ENCODE measurements around the gene SLC1A2.
"Not testable (repeated sequence)": the region's sequence is repeated elsewhere in the genome, so short reads cannot be mapped to it uniquely, and the experiment has no call there.

The SLC1A2 gene

DNA sequence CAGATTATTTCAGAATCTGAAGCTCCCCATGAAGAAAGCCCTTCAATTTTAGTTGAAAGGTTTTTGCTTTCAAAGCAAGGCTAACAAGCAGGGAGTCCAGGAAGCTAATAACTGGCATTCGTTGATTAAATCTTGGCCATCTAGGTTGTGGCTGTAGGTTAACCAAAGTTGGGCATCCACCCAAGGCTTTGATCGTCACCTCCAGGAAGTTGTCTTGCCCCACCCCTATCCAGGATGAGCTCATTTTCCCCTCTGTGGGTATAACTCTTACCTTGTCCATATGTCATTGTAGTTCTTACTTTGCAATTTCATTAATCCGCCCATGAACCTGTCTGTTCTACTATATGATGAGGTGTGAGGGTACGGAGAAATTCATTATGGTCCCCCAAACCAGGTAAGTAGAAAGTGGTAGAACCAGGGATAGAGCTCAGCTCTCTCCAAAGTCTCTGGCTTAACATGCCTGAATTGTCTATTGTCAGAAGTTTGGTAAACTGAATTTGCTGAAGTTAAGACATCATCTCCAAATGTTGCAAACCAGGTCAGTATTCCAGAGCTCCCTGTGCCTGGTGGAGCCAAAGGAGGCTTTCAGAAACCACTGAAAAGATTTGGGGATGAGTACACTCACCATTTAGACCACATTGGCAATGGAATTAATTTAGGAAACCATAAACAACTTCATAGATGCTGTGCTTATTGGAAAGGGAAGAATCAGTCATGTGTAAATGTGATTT, 183.3 kb downstream of the SLC1A2 start:
- no peaks in the 10 kb centered on the region for H3K36me3 ChIP-seq (ENCODE audit: control insufficient read depth, insufficient read depth, low read length)

GRCh38 chr11:35235498-35235897, 183.9 kb downstream of the SLC1A2 start:
- Histone ChIP-seq H3K9ac (ENCODE audit: low read length) (no peak overlapping the region), H3K4me1 (ENCODE audit: control insufficient read depth, insufficient read depth, low read length) (peaks cover 15% of the 10 kb centered on the region), H3K9me3 (ENCODE audit: control insufficient read depth, low read length) (no peaks in the 10 kb centered on the region), H3K36me3 (ENCODE audit: control insufficient read depth, insufficient read depth, low read length) (no peaks in the 10 kb centered on the region), H3K4me3 (ENCODE audit: low read length) (no peak overlapping the region), H3K27me3 (ENCODE audit: control insufficient read depth, insufficient read depth, low read length) (no peaks in the 10 kb centered on the region)

More for the DNA sequence above, 183.3 kb downstream of the SLC1A2 start:
- Histone ChIP-seq H3K27me3 (ENCODE audit: control insufficient read depth, insufficient read depth, low read length) (no peaks in the 10 kb centered on the region), H3K9ac (ENCODE audit: low read length) (no peak overlapping the region), H3K4me1 (ENCODE audit: control insufficient read depth, insufficient read depth, low read length) (peaks cover 15% of the 10 kb centered on the region), H3K9me3 (ENCODE audit: control insufficient read depth, low read length) (no peaks in the 10 kb centered on the region), H3K4me3 (ENCODE audit: low read length) (no peak overlapping the region)

DNA sequence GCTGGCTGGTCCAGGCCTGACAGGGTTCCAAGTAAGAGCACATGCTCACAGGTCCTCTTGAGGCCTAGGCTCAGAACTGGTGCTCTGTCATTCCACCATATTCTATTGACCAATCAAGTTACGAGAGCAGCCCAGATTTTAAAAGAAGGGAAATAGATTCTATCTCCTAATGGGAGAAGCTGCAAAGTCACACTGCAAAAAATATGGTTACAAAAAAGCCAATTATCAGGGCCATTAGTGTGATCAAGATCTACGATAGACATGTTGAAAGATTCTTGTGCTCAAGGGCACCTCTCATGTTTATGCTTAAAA, 184.2 kb downstream of the SLC1A2 start:
- Histone ChIP-seq H3K4me1 (ENCODE audit: control insufficient read depth, insufficient read depth, low read length) (peaks cover 15% of the 10 kb centered on the region), H3K9ac (ENCODE audit: low read length) (no peak overlapping the region), H3K27me3 (ENCODE audit: control insufficient read depth, insufficient read depth, low read length) (no peaks in the 10 kb centered on the region), H3K36me3 (ENCODE audit: control insufficient read depth, insufficient read depth, low read length) (peaks cover 4% of the 10 kb centered on the region), H3K9me3 (ENCODE audit: control insufficient read depth, low read length) (no peaks in the 10 kb centered on the region), H3K4me3 (ENCODE audit: low read length) (no peak overlapping the region)

DNA sequence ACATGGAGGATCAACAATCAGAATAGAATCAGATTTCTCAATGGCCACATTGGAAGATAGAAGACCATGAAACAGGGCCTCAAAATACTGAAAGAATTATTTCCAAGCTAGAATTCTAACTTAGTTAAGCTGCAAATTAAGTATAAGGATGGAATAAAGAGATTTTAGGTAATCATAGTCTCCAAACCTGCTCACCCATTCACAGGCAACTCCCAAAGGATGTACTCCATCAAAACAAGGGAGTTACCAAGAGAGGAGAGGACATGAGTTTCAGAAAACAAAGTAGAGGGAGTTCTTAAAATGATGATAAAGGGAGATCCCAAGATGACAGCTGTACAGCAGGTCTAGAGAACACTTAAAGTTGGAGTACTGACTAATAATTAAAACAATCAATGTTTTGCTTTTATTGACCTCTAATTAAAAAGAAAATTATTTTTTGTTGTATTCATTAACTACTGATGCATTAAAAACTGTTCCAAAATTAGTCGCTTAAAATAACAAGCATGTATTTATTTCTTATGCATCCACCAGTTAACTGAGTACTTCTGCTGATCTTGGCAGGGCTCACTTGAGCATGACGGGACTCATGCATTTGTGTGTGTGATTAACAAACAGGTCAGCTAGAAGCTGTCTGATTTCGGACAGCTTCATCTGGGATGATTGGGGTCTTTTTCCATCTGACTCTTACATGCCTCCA, 184.8 kb downstream of the SLC1A2 start:
- Histone ChIP-seq H3K4me3 (ENCODE audit: low read length) (no peak overlapping the region), H3K9me3 (ENCODE audit: control insufficient read depth, low read length) (no peaks in the 10 kb centered on the region), H3K9ac (ENCODE audit: low read length) (no peak overlapping the region), H3K36me3 (ENCODE audit: control insufficient read depth, insufficient read depth, low read length) (peaks cover 9% of the 10 kb centered on the region), H3K27me3 (ENCODE audit: control insufficient read depth, insufficient read depth, low read length) (no peaks in the 10 kb centered on the region), H3K4me1 (ENCODE audit: control insufficient read depth, insufficient read depth, low read length) (peaks cover 15% of the 10 kb centered on the region)

GRCh38 chr11:35233518-35233917, 185.8 kb downstream of the SLC1A2 start:
- H3K9ac ChIP-seq (ENCODE audit: low read length) = no peak overlapping the region
- no peaks in the 10 kb centered on the region for H3K9me3 ChIP-seq (ENCODE audit: control insufficient read depth, low read length)
- H3K4me1 ChIP-seq (ENCODE audit: control insufficient read depth, insufficient read depth, low read length) = peaks cover 15% of the 10 kb centered on the region

GRCh38 chr11:35232891-35233330, 186.4 kb downstream of the SLC1A2 start:
- Histone ChIP-seq H3K36me3 (ENCODE audit: control insufficient read depth, insufficient read depth, low read length) (peaks cover 11% of the 10 kb centered on the region), H3K9me3 (ENCODE audit: control insufficient read depth, low read length) (no peaks in the 10 kb centered on the region), H3K9ac (ENCODE audit: low read length) (no peak overlapping the region), H3K4me3 (ENCODE audit: low read length) (no peak overlapping the region), H3K4me1 (ENCODE audit: control insufficient read depth, insufficient read depth, low read length) (peaks cover 15% of the 10 kb centered on the region), H3K27me3 (ENCODE audit: control insufficient read depth, insufficient read depth, low read length) (no peaks in the 10 kb centered on the region)

More at GRCh38 chr11:35233518-35233917, 185.8 kb downstream of the SLC1A2 start:
- Histone ChIP-seq H3K4me3 (ENCODE audit: low read length) (no peak overlapping the region), H3K36me3 (ENCODE audit: control insufficient read depth, insufficient read depth, low read length) (peaks cover 11% of the 10 kb centered on the region), H3K27me3 (ENCODE audit: control insufficient read depth, insufficient read depth, low read length) (no peaks in the 10 kb centered on the region)

DNA sequence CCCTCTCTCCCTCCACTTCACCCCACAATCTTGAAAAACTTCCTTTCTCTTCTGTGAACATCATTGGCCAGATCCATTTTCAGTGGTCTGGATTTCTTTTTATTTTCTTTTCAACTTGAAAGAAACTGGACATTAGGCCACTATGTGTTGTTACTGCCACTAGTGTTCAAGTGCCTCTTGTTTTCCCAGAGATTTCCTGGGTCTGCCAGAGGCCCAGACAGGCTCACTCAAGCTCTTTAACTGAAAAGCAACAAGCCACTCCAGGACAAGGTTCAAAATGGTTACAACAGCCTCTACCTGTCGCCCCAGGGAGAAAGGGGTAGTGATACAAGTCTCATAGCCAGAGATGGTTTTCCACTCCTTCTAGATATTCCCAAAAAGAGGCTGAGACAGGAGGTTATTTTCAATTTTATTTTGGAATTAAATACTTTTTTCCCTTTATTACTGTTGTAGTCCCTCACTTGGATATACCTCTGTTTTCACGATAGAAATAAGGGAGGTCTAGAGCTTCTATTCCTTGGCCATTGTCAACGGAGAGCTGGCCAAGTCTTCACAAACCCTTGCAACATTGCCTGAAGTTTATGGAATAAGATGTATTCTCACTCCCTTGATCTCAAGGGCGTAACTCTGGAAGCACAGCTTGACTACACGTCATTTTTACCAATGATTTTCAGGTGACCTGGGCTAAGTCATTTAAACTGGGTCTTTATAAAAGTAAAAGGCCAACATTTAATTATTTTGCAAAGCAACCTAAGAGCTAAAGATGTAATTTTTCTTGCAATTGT, 188.1 kb downstream of the SLC1A2 start:
- Histone ChIP-seq H3K27me3 (ENCODE audit: control insufficient read depth, insufficient read depth, low read length) (no peaks in the 10 kb centered on the region), H3K4me1 (ENCODE audit: control insufficient read depth, insufficient read depth, low read length) (peaks cover 7% of the 10 kb centered on the region), H3K4me3 (ENCODE audit: low read length) (no peak overlapping the region), H3K9ac (ENCODE audit: low read length) (no peak overlapping the region), H3K9me3 (ENCODE audit: control insufficient read depth, low read length) (no peaks in the 10 kb centered on the region), H3K36me3 (ENCODE audit: control insufficient read depth, insufficient read depth, low read length) (peaks cover 11% of the 10 kb centered on the region)

DNA sequence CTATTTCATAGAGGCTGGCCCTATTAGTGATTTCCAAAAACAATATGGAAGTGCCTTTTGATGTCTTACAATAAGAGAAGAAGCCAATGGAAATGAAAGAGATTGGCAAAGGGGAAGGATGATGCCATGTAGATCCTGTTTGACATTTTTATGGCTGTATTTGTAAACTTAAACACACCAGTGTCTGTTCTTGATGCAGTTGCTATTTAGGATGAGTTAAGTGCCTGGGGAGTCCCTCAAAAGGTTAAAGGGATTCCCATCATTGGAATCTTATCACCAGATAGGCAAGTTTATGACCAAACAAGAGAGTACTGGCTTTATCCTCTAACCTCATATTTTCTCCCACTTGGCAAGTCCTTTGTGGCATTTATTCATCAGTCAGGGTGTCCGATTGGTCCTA, 189.0 kb downstream of the SLC1A2 start:
- H3K4me3 ChIP-seq (ENCODE audit: low read length) = no peak overlapping the region
- H3K9me3 ChIP-seq (ENCODE audit: control insufficient read depth, low read length) = no peaks in the 10 kb centered on the region
- H3K36me3 ChIP-seq (ENCODE audit: control insufficient read depth, insufficient read depth, low read length) = peaks cover 11% of the 10 kb centered on the region
- no peaks in the 10 kb centered on the region for H3K4me1 ChIP-seq (ENCODE audit: control insufficient read depth, insufficient read depth, low read length)
- H3K9ac ChIP-seq (ENCODE audit: low read length) = no peak overlapping the region
- no peaks in the 10 kb centered on the region for H3K27me3 ChIP-seq (ENCODE audit: control insufficient read depth, insufficient read depth, low read length)

DNA sequence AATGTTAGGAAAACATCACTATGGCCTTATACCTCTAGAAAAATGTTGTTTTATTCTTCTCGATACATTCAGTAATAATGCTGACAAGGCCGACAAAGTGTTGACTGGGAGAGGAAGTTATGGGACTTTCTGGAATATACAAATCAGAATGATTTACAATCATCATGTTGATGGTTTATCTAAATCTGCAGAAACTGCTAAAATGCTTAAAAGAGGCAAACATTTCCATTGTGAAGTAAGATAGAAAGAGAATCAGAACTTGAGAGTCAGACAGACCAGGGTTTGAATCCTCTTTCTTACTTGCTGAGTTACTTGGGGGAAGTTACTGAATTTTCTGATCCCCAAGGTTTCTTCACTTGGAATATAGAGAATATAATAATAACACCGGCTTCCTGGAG, 191.0 kb downstream of the SLC1A2 start:
- H3K36me3 ChIP-seq (ENCODE audit: control insufficient read depth, insufficient read depth, low read length) = peaks cover 11% of the 10 kb centered on the region
- no peak overlapping the region for H3K9ac ChIP-seq (ENCODE audit: low read length)
- H3K9me3 ChIP-seq (ENCODE audit: control insufficient read depth, low read length) = no peaks in the 10 kb centered on the region
- no peaks in the 10 kb centered on the region for H3K27me3 ChIP-seq (ENCODE audit: control insufficient read depth, insufficient read depth, low read length)
- H3K4me1 ChIP-seq (ENCODE audit: control insufficient read depth, insufficient read depth, low read length) = no peaks in the 10 kb centered on the region
- H3K4me3 ChIP-seq (ENCODE audit: low read length) = no peak overlapping the region

GRCh38 chr11:35227576-35228327, 191.6 kb downstream of the SLC1A2 start:
- no peak overlapping the region for H3K9ac ChIP-seq (ENCODE audit: low read length)
- H3K27me3 ChIP-seq (ENCODE audit: control insufficient read depth, insufficient read depth, low read length) = no peaks in the 10 kb centered on the region
- H3K4me3 ChIP-seq (ENCODE audit: low read length) = no peak overlapping the region
- H3K9me3 ChIP-seq (ENCODE audit: control insufficient read depth, low read length) = no peaks in the 10 kb centered on the region
- peaks cover 11% of the 10 kb centered on the region for H3K36me3 ChIP-seq (ENCODE audit: control insufficient read depth, insufficient read depth, low read length)
- H3K4me1 ChIP-seq (ENCODE audit: control insufficient read depth, insufficient read depth, low read length) = no peaks in the 10 kb centered on the region

- not testable (repeated sequence) for H3K27me3 ChIP-seq (ENCODE audit: control insufficient read depth, insufficient read depth, low read length); H3K9ac ChIP-seq (ENCODE audit: low read length); H3K4me3 ChIP-seq (ENCODE audit: low read length); H3K9me3 ChIP-seq (ENCODE audit: control insufficient read depth, low read length); H3K4me1 ChIP-seq (ENCODE audit: control insufficient read depth, insufficient read depth, low read length)
- peaks cover 11% of the 10 kb centered on the region for H3K36me3 ChIP-seq (ENCODE audit: control insufficient read depth, insufficient read depth, low read length)
Measured at GRCh38 chr11:35226756-35227155, 192.6 kb downstream of the SLC1A2 start.

All from mucosa of stomach (tissue), 1 donor.